KMS-11 (cell line): ENCODE measurements around the gene CRHR1.

Source experiments
- H2AFZ ChIP-seq: fragments of 200-600 bp; sonication (generic); 2 replicates; pipeline ENCODE4 v1.6.1; 2016; ENCODE audit warnings: antibody characterized with exemption, mixed run types, low read depth
- H3K27ac ChIP-seq: fragments of 200-600 bp; sonication (generic); 2 replicates; pipeline ENCODE4 v1.6.1; 2016; ENCODE audit warnings: mild to moderate bottlenecking, mixed run types
- H3K27me3 ChIP-seq: fragments of 200-600 bp; sonication (generic); 2 replicates; pipeline ENCODE4 v1.6.1; 2017; ENCODE audit warnings: mild to moderate bottlenecking, low read depth, mixed run types, moderate library complexity; ENCODE audit not compliant: insufficient read depth
- H3K36me3 ChIP-seq: fragments of 200-600 bp; sonication (generic); 2 replicates; pipeline ENCODE4 v1.6.1; 2017; ENCODE audit warnings: mild to moderate bottlenecking, mixed run types; ENCODE audit not compliant: insufficient read depth
- H3K4me1 ChIP-seq: fragments of 200-600 bp; sonication (generic); 2 replicates; pipeline ENCODE4 v1.6.1; 2016; ENCODE audit warnings: mild to moderate bottlenecking, low read depth, mixed run types; ENCODE audit not compliant: poor library complexity, severe bottlenecking
- H3K4me2 ChIP-seq: fragments of 200-600 bp; sonication (generic); 2 replicates; pipeline ENCODE4 v1.7.0; 2016; ENCODE audit warnings: mild to moderate bottlenecking, mixed run types
- H3K4me3 ChIP-seq: fragments of 200-600 bp; sonication (generic); IDR thresholded peaks from 2 replicates; pipeline ENCODE4 v1.6.1; 2017; ENCODE audit warnings: low read depth, low read length, mixed read lengths; ENCODE audit not compliant: insufficient read depth
- H3K79me2 ChIP-seq: fragments of 200-600 bp; sonication (generic); 2 replicates; pipeline ENCODE4 v1.6.1; 2016; ENCODE audit warnings: low read depth, mixed run types; ENCODE audit not compliant: insufficient read depth
- H3K9ac ChIP-seq: fragments of 200-600 bp; sonication (generic); 2 replicates; pipeline ENCODE4 v1.6.1; 2016; ENCODE audit warnings: mild to moderate bottlenecking, mixed run types
- H4K20me1 ChIP-seq: fragments of 200-600 bp; sonication (generic); 2 replicates; pipeline ENCODE4 v1.6.1; 2016; ENCODE audit warnings: mild to moderate bottlenecking, mixed run types; ENCODE audit not compliant: insufficient read depth
- TF ChIP-seq, protein P1 (sequence below): fragments of 200-600 bp; sonication (generic); conservative IDR thresholded peaks from 2 replicates; pipeline ENCODE4 v1.6.1; 2017; ENCODE audit warnings: low read depth, mild to moderate bottlenecking, antibody characterized with exemption, low read length, moderate library complexity, mixed read lengths

CRHR1 gene

GRCh38 chr17:45833920-45834319, 49.8 kb downstream of the CRHR1 start:
- Histone ChIP-seq H3K79me2 (no peaks in the 10 kb centered on the region), H3K27me3 (peaks cover 61% of the 10 kb centered on the region), H3K9ac (no peak overlapping the region), H3K4me3 (no peak overlapping the region), H2AFZ (no peak overlapping the region), H3K36me3 (no peaks in the 10 kb centered on the region), H3K4me1 (no peaks in the 10 kb centered on the region), H3K4me2 (no peak overlapping the region), H3K27ac (no peak overlapping the region), H4K20me1 (no peaks in the 10 kb centered on the region)
- TF ChIP-seq, protein P1, sequence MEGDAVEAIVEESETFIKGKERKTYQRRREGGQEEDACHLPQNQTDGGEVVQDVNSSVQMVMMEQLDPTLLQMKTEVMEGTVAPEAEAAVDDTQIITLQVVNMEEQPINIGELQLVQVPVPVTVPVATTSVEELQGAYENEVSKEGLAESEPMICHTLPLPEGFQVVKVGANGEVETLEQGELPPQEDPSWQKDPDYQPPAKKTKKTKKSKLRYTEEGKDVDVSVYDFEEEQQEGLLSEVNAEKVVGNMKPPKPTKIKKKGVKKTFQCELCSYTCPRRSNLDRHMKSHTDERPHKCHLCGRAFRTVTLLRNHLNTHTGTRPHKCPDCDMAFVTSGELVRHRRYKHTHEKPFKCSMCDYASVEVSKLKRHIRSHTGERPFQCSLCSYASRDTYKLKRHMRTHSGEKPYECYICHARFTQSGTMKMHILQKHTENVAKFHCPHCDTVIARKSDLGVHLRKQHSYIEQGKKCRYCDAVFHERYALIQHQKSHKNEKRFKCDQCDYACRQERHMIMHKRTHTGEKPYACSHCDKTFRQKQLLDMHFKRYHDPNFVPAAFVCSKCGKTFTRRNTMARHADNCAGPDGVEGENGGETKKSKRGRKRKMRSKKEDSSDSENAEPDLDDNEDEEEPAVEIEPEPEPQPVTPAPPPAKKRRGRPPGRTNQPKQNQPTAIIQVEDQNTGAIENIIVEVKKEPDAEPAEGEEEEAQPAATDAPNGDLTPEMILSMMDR: no peak

GRCh38 chr17:45834471-45835396, 50.6 kb downstream of the CRHR1 start:
- no peaks in the 10 kb centered on the region for H3K36me3 ChIP-seq
- H3K27ac ChIP-seq: no peak overlapping the region
- no peak overlapping the region for H3K4me2 ChIP-seq
- TF ChIP-seq, protein P1: no peak
- H3K27me3 ChIP-seq: peaks cover 54% of the 10 kb centered on the region
- H4K20me1 ChIP-seq: no peaks in the 10 kb centered on the region
- H3K4me3 ChIP-seq: no peak overlapping the region
- H3K79me2 ChIP-seq: no peaks in the 10 kb centered on the region
- H3K4me1 ChIP-seq: no peaks in the 10 kb centered on the region
- no peak overlapping the region for H3K9ac ChIP-seq
- no peak overlapping the region for H2AFZ ChIP-seq

DNA sequence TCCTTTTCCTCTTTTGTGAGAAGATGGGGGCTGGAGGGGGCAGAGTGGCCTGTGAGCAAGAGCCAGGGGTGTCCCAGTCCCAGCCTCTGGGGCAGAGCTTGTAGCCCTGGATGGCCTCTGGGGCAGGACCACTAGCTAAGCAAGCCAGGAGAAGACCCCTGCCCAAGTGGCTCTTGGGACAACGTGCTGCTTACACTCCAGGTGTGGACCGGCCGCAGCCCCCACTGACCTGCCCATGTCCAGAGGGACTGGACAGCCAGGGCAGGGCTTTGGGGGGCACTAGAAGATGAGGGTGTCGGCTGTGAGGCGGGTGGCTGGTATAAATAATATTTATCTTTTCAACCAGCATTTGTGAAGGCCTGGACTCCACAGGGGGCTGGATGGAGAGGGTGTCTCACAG, 51.4 kb downstream of the CRHR1 start:
- no peaks in the 10 kb centered on the region for H3K79me2 ChIP-seq
- no peak overlapping the region for H3K9ac ChIP-seq
- H2AFZ ChIP-seq: no peak overlapping the region
- H3K4me2 ChIP-seq: no peak overlapping the region
- H4K20me1 ChIP-seq: no peaks in the 10 kb centered on the region
- no peaks in the 10 kb centered on the region for H3K36me3 ChIP-seq
- TF ChIP-seq, protein P1: no peak
- H3K27ac ChIP-seq: no peak overlapping the region
- H3K27me3 ChIP-seq: peaks cover 49% of the 10 kb centered on the region
- H3K4me3 ChIP-seq: no peak overlapping the region
- H3K4me1 ChIP-seq: no peaks in the 10 kb centered on the region

DNA sequence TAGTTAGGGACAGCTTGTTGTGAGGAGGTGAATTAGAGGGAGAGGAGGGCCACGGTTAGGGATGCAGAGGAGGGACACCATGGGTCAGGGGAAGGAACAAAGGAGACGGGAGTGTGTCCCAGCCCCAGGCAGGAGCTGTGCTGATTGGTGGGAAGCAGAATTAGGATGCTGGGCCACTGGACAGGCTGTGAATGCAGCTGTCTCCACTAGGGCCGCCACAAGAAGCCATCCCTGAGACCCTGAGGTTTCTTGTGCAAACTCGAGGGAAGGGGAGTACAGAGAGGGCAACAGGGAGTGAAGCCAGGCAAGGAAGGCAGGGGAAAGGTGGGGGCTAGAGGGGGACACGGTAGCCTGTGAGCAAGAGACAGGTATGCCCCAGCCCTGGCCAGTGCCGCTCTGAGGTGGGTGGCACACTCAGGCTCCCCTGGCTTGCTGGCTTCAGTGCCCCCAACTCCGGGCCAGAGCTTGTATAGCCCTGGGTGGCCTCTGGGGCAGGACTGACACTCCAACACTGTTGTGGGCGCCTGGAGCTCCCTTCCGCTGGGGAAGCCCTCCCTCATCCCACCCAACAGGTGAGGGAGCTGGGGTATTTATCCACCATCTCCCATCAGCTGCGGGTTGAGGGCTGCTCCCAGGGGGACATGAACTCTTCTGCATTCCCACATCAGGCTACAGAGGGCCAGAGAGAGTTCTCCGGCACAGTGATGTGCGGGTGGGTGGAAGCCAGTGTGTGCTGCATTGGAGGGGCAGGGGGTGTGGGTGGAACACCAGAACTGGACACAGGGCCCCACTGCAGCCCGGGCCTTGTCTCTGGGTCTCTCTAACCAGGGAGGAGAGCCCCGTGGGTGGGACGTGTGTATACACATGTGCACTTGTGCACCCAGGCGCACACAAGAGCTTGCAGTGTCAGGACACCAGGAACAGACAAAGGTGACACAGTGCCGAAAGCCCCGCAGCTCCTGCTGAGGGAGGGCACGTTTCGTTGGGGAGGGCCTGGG, 52.2 kb downstream of the CRHR1 start:
- H3K27ac ChIP-seq: no peak overlapping the region
- H3K79me2 ChIP-seq: no peaks in the 10 kb centered on the region
- TF ChIP-seq, protein P1: no peak
- no peak overlapping the region for H3K9ac ChIP-seq
- H4K20me1 ChIP-seq: no peaks in the 10 kb centered on the region
- no peaks in the 10 kb centered on the region for H3K36me3 ChIP-seq
- peaks cover 42% of the 10 kb centered on the region for H3K27me3 ChIP-seq
- H3K4me1 ChIP-seq: no peaks in the 10 kb centered on the region
- H3K4me2 ChIP-seq: no peak overlapping the region
- no peak overlapping the region for H2AFZ ChIP-seq
- no peak overlapping the region for H3K4me3 ChIP-seq
